Tibial artery (tissue), 4 donors: ENCODE data around the gene N4BP2L2.

Experiments
- DNase-seq, 2 donors: peaks; one replicate each; pipeline ENCODE4 v3.0.0-alpha.2; 2019
- H3K27ac ChIP-seq, 2 donors: fragments of 200-600 bp; sonication (generic) in 1 of 2; 1 replicate in 1 of 2; 2 replicates in 1 of 2; pipeline ENCODE4 v1.5.1; 2018 to 2019; ENCODE audit warnings: mild to moderate bottlenecking in 1 of 2
- H3K27me3 ChIP-seq, 2 donors: fragments of 200-600 bp; sonication (generic) in 1 of 2; one replicate each; pipeline versions ENCODE4 v1.5.1 to v1.6.0; 2016 to 2019
- H3K36me3 ChIP-seq, 3 donors: fragments of 200-600 bp; sonication (generic) in 2 of 3; one replicate each; pipeline ENCODE4 v1.5.1; 2016 to 2019; ENCODE audit warnings: mild to moderate bottlenecking in 2 of 3
- H3K4me1 ChIP-seq, 4 donors: fragments of 200-600 bp; sonication (generic) in 2 of 4; 1 replicate in 3 of 4; 2 replicates in 1 of 4; pipeline ENCODE4 v1.5.1; 2016 to 2019
- H3K4me3 ChIP-seq, 2 donors: fragments of 200-600 bp; sonication (generic) in 1 of 2; 1 replicate in 1 of 2; 2 replicates in 1 of 2; pipeline ENCODE4 v1.5.1; 2018 to 2019; ENCODE audit warnings: mild to moderate bottlenecking in 2 of 2
- H3K9me3 ChIP-seq, 3 donors: fragments of 200-600 bp; sonication (generic) in 1 of 3; one replicate each; pipeline ENCODE4 v1.5.1; 2016 to 2019
- CTCF ChIP-seq, 2 experiments: fragments of 200-600 bp in 1 of 2; fragments of 450-650 bp in 1 of 2; IDR thresholded peaks; one replicate each; pipeline ENCODE4 v1.5.1; 2017 to 2019; ENCODE audit warnings: antibody characterized with exemption in 2 of 2, mild to moderate bottlenecking in 1 of 2, moderate library complexity in 1 of 2
- intact Hi-C: fragments of 100-400 bp; cut with DNase I; formaldehyde crosslinking; loops from one replicate; pipeline ENCODE4 v1.15.0; 2023; ENCODE audit warnings: low total_unique reads

Gene N4BP2L2

GRCh38 chr13:32538621-32539246 is at the start of gene N4BP2L2:
Gene N4BP2L2, minus strand, starts transcription at chr13:32538795. Its CDS starts 1,768 bp downstream, at chr13:32537027.
- Histone ChIP-seq H3K36me3 (peaks cover 9 to 12% (median 12%) of the 10 kb centered on the region in 3 donors), H3K27me3 (no peaks in the 10 kb centered on the region), H3K27ac (peak within 1 kb of the TSS; percentile 86 to 91), H3K9me3 (no peaks in the 10 kb centered on the region), H3K4me3 (peak within 1 kb of the TSS; percentile 66 to 82), H3K4me1 (peaks cover 0 to 39% (median 28%) of the 10 kb centered on the region in 4 donors)
- peak; percentile 97 for DNase-seq
- TF ChIP-seq CTCF (IDR thresholded peaks at IDR 0.05), result peak; percentile 31 to 36
- intact Hi-C loops, result loop anchor here (5.0 kb wide), 1 partner anchor 111 kb away; the partner anchor contains the start of gene N4BP2L1

GRCh38 chr13:32587811-32588170 is 49.2 kb upstream of the N4BP2L2 start:
- intact Hi-C loops, result loop anchor here (5.0 to 10.0 kb wide), 2 partner anchors 50 to 1137 kb away; no protein-coding TSS in a partner anchor
- Histone ChIP-seq H3K27ac (peak overlapping the region; percentile 89 to 92), H3K36me3 (no peaks in the 10 kb centered on the region), H3K27me3 (no peaks in the 10 kb centered on the region), H3K9me3 (no peaks in the 10 kb centered on the region), H3K4me1 (peaks cover 0 to 47% (median 12%) of the 10 kb centered on the region in 4 donors), H3K4me3 (peak overlapping the region; percentile 71 to 88)
- TF ChIP-seq CTCF (IDR thresholded peaks at IDR 0.05), result no peak
- DNase-seq, result no peak

- Histone ChIP-seq H3K4me3 (peak overlapping the region; percentile 71 to 88), H3K4me1 (peaks cover 0 to 41% (median 12%) of the 10 kb centered on the region in 4 donors), H3K27ac (peak overlapping the region; percentile 89 to 92), H3K27me3 (no peaks in the 10 kb centered on the region), H3K36me3 (no peaks in the 10 kb centered on the region), H3K9me3 (no peaks in the 10 kb centered on the region)
- intact Hi-C loops, result loop anchor here (5.0 to 10.0 kb wide), 2 partner anchors 50 to 1138 kb away; no protein-coding TSS in a partner anchor
- TF ChIP-seq CTCF (IDR thresholded peaks at IDR 0.05), result peak in 1 of 2 experiments; percentile 14
- DNase-seq, result peak; percentile 74 to 84
Measured at GRCh38 chr13:32587011-32587810, 48.6 kb upstream of the N4BP2L2 start.

- Histone ChIP-seq H3K9me3 (no peaks in the 10 kb centered on the region), H3K36me3 (no peaks in the 10 kb centered on the region), H3K27ac (peak within 1 kb of the TSS; percentile 90 to 92), H3K4me1 (peaks cover 0 to 36% (median 12%) of the 10 kb centered on the region in 4 donors), H3K4me3 (peak within 1 kb of the TSS; percentile 71 to 88), H3K27me3 (no peaks in the 10 kb centered on the region)
- intact Hi-C loops, result loop anchor here (5.0 to 10.0 kb wide), 2 partner anchors 51 to 1139 kb away; no protein-coding TSS in a partner anchor
- TF ChIP-seq CTCF (IDR thresholded peaks at IDR 0.05), result peak; percentile 91 to 98
- peak; percentile 94 to 98 for DNase-seq
Measured at GRCh38 chr13:32586080-32586900, 47.7 kb upstream of the N4BP2L2 start, which contains the start of gene PDS5B. Gene PDS5B, plus strand, starts transcription at chr13:32586452. Its CDS starts 62,321 bp downstream, at chr13:32648773.

- no peak for DNase-seq
- peak overlapping the region; percentile 71 to 88 for H3K4me3 ChIP-seq
- no peaks in the 10 kb centered on the region for H3K9me3 ChIP-seq
- intact Hi-C loops, result loop anchor here (5.0 to 10.0 kb wide), 2 partner anchors 52 to 1139 kb away; no protein-coding TSS in a partner anchor
- no peak for TF ChIP-seq CTCF (IDR thresholded peaks at IDR 0.05)
- no peaks in the 10 kb centered on the region for H3K27me3 ChIP-seq
- peak overlapping the region; percentile 90 to 92 for H3K27ac ChIP-seq
- H3K36me3 ChIP-seq, result no peaks in the 10 kb centered on the region
- H3K4me1 ChIP-seq, result peaks cover 0 to 29% (median 10%) of the 10 kb centered on the region in 4 donors
Measured at GRCh38 chr13:32585550-32586079, 47.0 kb upstream of the N4BP2L2 start.
